HUES64 (cell line): ENCODE measurements around the gene UPP1.

Experiments
- H3K27ac ChIP-seq: 2 replicates; pipeline ENCODE4 v1.7.0; 2013; ENCODE audit warnings: low read depth, low read length, inconsistent platforms
- H3K27me3 ChIP-seq: 2 replicates; pipeline ENCODE4 v1.6.1; 2013; ENCODE audit warnings: mild to moderate bottlenecking, low read length; ENCODE audit not compliant: insufficient read depth
- H3K36me3 ChIP-seq: 2 replicates; pipeline ENCODE4 v1.6.1; 2013; ENCODE audit warnings: mild to moderate bottlenecking, low read length; ENCODE audit not compliant: insufficient read depth
- H3K4me1 ChIP-seq: 2 replicates; pipeline ENCODE4 v1.6.1; 2013; ENCODE audit warnings: mild to moderate bottlenecking, low read length, moderate library complexity; ENCODE audit not compliant: insufficient read depth
- H3K4me3 ChIP-seq: 2 replicates; pipeline ENCODE4 v1.5.1; 2013; ENCODE audit warnings: mild to moderate bottlenecking, low read length, moderate library complexity
- H3K9ac ChIP-seq: 2 replicates; pipeline ENCODE4 v1.6.1; 2013; ENCODE audit warnings: mild to moderate bottlenecking, low read depth, low read length
- H3K9me3 ChIP-seq: 2 replicates; pipeline ENCODE4 v1.6.1; 2013; ENCODE audit warnings: low read depth, low read length; ENCODE audit not compliant: insufficient read depth
- WGBS: fragments of 150-250, 120-280 bp; methylation state at CpG from one replicate; pipeline ENCODE4 v1.1.7; 2013; ENCODE audit warnings: missing lambda C conversion rate; 5-methylcytosine and 5-hydroxymethylcytosine counted together

The UPP1 gene

DNA sequence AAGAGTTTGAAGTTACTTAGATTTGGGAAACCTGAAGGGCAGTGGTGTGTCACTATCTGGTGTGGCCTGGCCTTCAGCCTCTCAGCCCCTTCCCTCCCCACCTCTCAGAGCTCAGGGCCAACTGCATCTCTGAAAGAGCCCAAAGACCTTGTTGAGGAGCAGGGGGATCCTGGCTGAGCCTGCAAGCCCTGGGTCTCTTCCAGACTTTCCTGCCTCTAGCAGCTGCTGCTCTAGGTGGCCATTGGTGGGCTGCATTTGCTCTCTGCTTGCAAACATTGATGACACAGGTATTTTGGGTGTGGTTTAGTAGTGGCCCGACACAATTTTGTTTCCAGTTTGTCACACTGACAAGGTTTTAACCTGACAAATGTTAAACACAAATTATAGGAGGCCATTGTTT is 3.1 kb upstream of the UPP1 start:
- Histone ChIP-seq H3K9me3 (no peaks in the 10 kb centered on the region), H3K27me3 (no peaks in the 10 kb centered on the region), H3K4me1 (peaks cover 36% of the 10 kb centered on the region), H3K9ac (no peak overlapping the region; the same call in 1 of the 2 replicates), H3K27ac (peak overlapping the region; percentile 39; the same call in 1 of the 2 replicates), H3K36me3 (peaks cover 4% of the 10 kb centered on the region), H3K4me3 (no peak overlapping the region)
- 100% methylated on average over 1 of the region's 1 CpG for WGBS

DNA sequence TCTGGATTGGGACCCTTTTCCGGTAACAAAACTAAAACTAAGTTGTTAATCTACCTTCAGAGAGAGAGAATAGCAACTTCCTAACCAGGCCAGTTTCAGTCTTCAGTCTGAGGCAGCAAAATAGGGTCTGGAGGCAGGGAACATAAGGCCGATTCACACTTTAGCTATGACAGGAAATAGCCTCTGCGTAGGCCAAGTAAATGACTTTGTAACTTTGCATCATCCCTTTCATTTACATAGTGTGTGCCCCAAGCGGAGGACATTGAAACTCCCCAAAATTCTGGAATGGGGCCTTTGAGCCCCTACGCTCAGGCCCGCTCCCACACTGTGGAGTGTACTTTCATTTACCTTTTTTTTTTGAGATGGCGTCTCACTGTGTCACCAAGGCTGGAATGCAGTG is 1.7 kb upstream of the UPP1 start:
- Histone ChIP-seq H3K4me3 (no peak overlapping the region), H3K9me3 (no peaks in the 10 kb centered on the region), H3K27ac (peak overlapping the region; percentile 83), H3K36me3 (peaks cover 18% of the 10 kb centered on the region), H3K4me1 (peaks cover 41% of the 10 kb centered on the region), H3K27me3 (no peaks in the 10 kb centered on the region), H3K9ac (no peak overlapping the region; the same call in 1 of the 2 replicates)
- WGBS: 86% methylated on average over 7 of the region's 7 CpGs

GRCh38 chr7:48088559-48089045 is 463 bp upstream of the UPP1 start:
- peaks cover 31% of the 10 kb centered on the region for H3K36me3 ChIP-seq
- peaks cover 39% of the 10 kb centered on the region for H3K4me1 ChIP-seq
- under 1% methylated on average over 25 of the region's 25 CpGs for WGBS

DNA sequence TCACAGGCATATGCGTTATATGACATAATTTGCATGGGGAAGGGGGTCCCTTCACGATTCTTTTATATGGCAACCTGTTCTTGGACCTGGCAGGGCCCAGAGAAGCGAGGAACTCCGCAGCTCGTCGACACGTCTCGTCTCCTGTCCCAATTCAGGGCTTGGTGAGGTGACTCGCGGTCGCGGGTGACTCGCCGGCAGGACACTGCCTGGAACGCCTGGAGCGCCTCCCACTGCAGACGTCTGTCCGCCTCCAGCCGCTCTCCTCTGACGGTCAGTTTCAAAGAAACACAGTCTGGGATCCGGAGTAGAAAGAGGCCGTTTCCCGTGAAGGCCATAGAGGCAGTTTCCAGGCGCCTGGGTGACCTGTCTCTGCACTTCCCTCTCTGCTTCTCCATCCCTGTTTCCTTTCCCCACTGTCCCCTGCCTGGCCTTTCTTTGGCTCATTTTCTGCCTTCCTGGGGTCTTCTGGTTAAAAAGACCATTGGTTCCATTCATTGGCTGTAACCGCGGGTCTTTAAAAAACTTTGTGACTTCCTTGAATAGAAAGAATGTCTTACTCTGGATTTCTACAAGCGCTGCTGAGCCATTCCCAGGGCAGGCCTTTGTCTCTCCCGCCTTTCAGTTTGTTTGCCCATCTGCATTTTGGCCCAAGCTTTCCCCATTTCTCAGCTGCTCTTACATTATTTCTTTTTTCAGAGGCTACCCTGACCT is 1.2 kb downstream of the UPP1 start:
- no peaks in the 10 kb centered on the region for H3K9me3 ChIP-seq
- H3K27ac ChIP-seq: peak overlapping the region; percentile 77
- H3K4me1 ChIP-seq: peaks cover 34% of the 10 kb centered on the region
- H3K4me3 ChIP-seq: peak overlapping the region; percentile 81
- H3K9ac ChIP-seq: peak overlapping the region; percentile 88
- H3K27me3 ChIP-seq: no peaks in the 10 kb centered on the region
- peaks cover 46% of the 10 kb centered on the region for H3K36me3 ChIP-seq
- 2% methylated on average over 28 of the region's 28 CpGs for WGBS

More at GRCh38 chr7:48088559-48089045, 463 bp upstream of the UPP1 start:
- Histone ChIP-seq H3K9ac (peak overlapping the region; percentile 70), H3K27ac (peak overlapping the region; percentile 85), H3K9me3 (no peaks in the 10 kb centered on the region), H3K4me3 (peak overlapping the region; percentile 81), H3K27me3 (no peaks in the 10 kb centered on the region)

- WGBS: 93% methylated on average over 10 of the region's 10 CpGs
- H3K36me3 ChIP-seq: peaks cover 62% of the 10 kb centered on the region
Measured at GRCh38 chr7:48091506-48092433, 2.7 kb downstream of the UPP1 start.

GRCh38 chr7:48094861-48095293 is 5.8 kb downstream of the UPP1 start:
- H3K4me1 ChIP-seq: peaks cover 17% of the 10 kb centered on the region
- H3K9ac ChIP-seq: no peak overlapping the region
- H3K4me3 ChIP-seq: no peak overlapping the region
- H3K36me3 ChIP-seq: peaks cover 93% of the 10 kb centered on the region
- H3K9me3 ChIP-seq: no peaks in the 10 kb centered on the region
- WGBS: 96% methylated on average over 3 of the region's 3 CpGs
- H3K27me3 ChIP-seq: no peaks in the 10 kb centered on the region
- no peak overlapping the region for H3K27ac ChIP-seq

More at GRCh38 chr7:48091506-48092433, 2.7 kb downstream of the UPP1 start:
- Histone ChIP-seq H3K9ac (no peak overlapping the region), H3K27me3 (no peaks in the 10 kb centered on the region), H3K27ac (no peak overlapping the region; the same call in 1 of the 2 replicates), H3K9me3 (no peaks in the 10 kb centered on the region), H3K4me3 (no peak overlapping the region), H3K4me1 (peaks cover 25% of the 10 kb centered on the region)

GRCh38 chr7:48096273-48096672 is 7.2 kb downstream of the UPP1 start:
- H3K9ac ChIP-seq: no peak overlapping the region
- no peaks in the 10 kb centered on the region for H3K9me3 ChIP-seq
- peaks cover 6% of the 10 kb centered on the region for H3K4me1 ChIP-seq
- no peak overlapping the region for H3K4me3 ChIP-seq
- H3K36me3 ChIP-seq: peaks cover 99% of the 10 kb centered on the region
- no peaks in the 10 kb centered on the region for H3K27me3 ChIP-seq
- no peak overlapping the region for H3K27ac ChIP-seq
- WGBS: 88% methylated on average over 2 of the region's 2 CpGs

DNA sequence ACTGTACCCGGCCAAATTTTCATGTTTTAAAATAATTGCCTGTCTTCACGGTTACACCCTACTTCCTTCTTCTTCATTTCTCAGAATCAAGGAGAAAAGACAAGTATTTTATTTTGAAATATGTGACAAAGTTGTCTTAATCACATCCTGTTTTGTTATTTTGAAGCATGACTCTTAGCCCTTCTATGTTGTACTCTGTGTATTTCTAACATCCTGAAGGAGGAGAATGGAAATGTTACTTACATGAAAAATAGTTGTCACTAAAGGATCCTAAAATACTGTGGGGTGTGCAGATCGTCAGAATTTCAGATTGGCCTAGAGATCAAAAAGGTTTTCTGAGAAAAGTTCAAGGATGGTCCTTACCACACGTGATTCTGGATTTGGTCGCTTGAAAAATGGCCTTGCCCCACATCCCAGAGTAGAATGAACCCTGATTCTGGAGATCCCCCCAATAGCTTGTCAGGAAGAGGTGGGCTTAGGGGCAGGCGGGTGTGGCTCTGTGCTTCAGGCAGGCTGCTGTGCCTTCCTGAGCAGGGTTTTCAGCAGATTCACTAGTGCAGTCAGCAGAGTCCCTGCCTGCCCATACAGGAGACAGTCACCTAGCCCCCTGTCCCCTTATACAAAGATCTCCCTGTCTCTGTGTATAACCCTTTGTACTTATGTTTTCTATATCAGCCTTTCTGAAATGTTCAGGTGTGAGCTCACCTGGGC is 8.6 kb downstream of the UPP1 start:
- H3K4me1 ChIP-seq: no peaks in the 10 kb centered on the region
- H3K36me3 ChIP-seq: peaks cover 99% of the 10 kb centered on the region
- no peaks in the 10 kb centered on the region for H3K27me3 ChIP-seq
- no peak overlapping the region for H3K9ac ChIP-seq
- 95% methylated on average over 6 of the region's 6 CpGs for WGBS
- no peaks in the 10 kb centered on the region for H3K9me3 ChIP-seq
- H3K4me3 ChIP-seq: no peak overlapping the region
- H3K27ac ChIP-seq: no peak overlapping the region

DNA sequence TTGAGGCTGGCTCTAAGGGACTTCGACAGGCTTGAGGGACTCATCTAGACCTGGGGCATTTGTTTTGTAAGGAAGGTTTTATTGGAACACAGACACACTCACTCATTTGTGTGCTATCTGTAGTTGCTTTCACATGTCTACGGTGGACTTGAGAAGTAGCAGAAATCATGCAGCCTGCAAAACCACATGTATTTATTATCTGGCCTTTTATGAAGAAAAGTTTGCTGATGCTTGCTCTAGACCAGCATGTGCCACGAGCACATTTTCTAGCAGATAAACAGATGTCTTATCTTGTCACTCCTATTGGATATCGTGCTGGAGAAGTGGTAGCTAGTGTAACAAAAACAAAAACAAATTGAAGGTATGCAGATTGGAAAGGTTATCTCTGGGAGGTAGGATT is 9.8 kb downstream of the UPP1 start:
- Histone ChIP-seq H3K36me3 (peaks cover 99% of the 10 kb centered on the region), H3K9me3 (no peaks in the 10 kb centered on the region)
- 92% methylated on average over 4 of the region's 4 CpGs for WGBS

DNA sequence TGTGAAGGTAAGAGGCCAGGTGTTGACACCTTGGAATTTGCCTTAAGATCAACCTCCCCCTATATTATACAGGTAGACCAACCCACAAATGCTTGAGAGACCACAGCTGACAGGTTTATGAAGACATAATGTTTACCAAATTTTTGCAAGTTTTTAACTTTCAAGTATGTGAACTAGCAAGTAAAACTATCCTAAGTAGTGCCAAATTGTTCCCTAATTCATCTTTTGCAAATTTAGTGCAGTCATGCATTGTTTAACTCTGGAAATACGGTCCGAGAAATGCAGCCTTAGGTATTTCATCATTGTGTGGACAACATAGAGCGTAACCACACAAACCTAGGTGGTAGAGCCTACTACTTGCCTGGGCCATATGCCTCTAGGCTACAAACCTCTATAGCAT is 10.7 kb downstream of the UPP1 start:
- Histone ChIP-seq H3K4me3 (no peak overlapping the region), H3K9ac (no peak overlapping the region), H3K9me3 (no peaks in the 10 kb centered on the region), H3K4me1 (no peaks in the 10 kb centered on the region), H3K27me3 (no peaks in the 10 kb centered on the region), H3K27ac (no peak overlapping the region), H3K36me3 (peaks cover 99% of the 10 kb centered on the region)
- WGBS: 94% methylated on average over 3 of the region's 3 CpGs

More for the DNA sequence above, 9.8 kb downstream of the UPP1 start:
- Histone ChIP-seq H3K4me1 (no peaks in the 10 kb centered on the region), H3K27ac (no peak overlapping the region), H3K4me3 (no peak overlapping the region), H3K9ac (no peak overlapping the region), H3K27me3 (no peaks in the 10 kb centered on the region)
